PC-9 (cell line): ENCODE results near the gene KDM4F.

ENCODE experiments used
- EZH2 ChIP-seq: fragments of 200-600 bp; sonication (generic); IDR thresholded peaks from 2 replicates; pipeline ENCODE4 v1.8.0; 2017; ENCODE audit warnings: antibody characterized with exemption, low read depth
- TF ChIP-seq, protein P1 (sequence below): fragments of 200-600 bp; sonication (generic); conservative IDR thresholded peaks from 2 replicates; pipeline ENCODE4 v1.6.1; 2017; ENCODE audit warnings: mixed run types, antibody characterized with exemption, mild to moderate bottlenecking, moderate library complexity

DNA sequence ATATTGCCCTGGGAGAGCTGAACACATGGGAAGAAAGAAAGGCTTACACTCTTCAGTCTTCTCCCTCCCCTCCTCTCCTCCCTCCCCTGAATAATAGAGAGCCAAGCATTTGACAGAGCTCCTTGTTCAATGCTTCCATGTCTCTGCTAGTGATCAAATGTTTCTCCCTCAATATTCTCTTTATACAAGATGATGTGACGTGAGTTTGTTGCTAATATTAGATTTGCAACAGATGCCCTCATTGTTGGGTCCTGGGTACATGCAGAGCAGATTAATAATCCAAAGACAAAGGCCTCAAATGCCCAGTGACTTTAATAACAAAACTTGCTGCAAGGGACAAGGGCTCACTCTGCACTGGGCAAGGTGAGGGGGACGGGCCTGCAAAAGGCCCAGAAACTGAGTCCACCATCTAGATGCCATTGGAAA is 33.4 kb downstream of the KDM4F start:
- TF ChIP-seq, protein P1, sequence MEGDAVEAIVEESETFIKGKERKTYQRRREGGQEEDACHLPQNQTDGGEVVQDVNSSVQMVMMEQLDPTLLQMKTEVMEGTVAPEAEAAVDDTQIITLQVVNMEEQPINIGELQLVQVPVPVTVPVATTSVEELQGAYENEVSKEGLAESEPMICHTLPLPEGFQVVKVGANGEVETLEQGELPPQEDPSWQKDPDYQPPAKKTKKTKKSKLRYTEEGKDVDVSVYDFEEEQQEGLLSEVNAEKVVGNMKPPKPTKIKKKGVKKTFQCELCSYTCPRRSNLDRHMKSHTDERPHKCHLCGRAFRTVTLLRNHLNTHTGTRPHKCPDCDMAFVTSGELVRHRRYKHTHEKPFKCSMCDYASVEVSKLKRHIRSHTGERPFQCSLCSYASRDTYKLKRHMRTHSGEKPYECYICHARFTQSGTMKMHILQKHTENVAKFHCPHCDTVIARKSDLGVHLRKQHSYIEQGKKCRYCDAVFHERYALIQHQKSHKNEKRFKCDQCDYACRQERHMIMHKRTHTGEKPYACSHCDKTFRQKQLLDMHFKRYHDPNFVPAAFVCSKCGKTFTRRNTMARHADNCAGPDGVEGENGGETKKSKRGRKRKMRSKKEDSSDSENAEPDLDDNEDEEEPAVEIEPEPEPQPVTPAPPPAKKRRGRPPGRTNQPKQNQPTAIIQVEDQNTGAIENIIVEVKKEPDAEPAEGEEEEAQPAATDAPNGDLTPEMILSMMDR: no peak
- TF ChIP-seq EZH2: no peak
